Activated CD4-positive, CD25-positive, alpha-beta regulatory T cell treated with anti-CD3 and anti-CD28 coated beads, Interleukin-2, amount 50 U/mL, for 24 hours (primary cell): ENCODE measurements around the gene TSPO.

Experiments
- ATAC-seq, 2 donors: fragments of 150-1000 bp; cut with Tn5 transposase; one replicate each; pipeline ENCODE4 v1.10.0; 2021; ENCODE audit warnings: mild to moderate bottlenecking in 1 of 2, moderate library complexity in 1 of 2

Gene TSPO

GRCh38 chr22:43179911-43180195, 28.5 kb downstream of the TSPO start:
- no peak for ATAC-seq

GRCh38 chr22:43180670-43181069, 29.3 kb downstream of the TSPO start:
- no peak for ATAC-seq

GRCh38 chr22:43181321-43182076, 30.1 kb downstream of the TSPO start:
- no peak for ATAC-seq

GRCh38 chr22:43182118-43182517, 30.8 kb downstream of the TSPO start:
- no peak for ATAC-seq

- ATAC-seq, result no peak
Observed at GRCh38 chr22:43182726-43183125, 31.4 kb downstream of the TSPO start.

- no peak for ATAC-seq
Observed at GRCh38 chr22:43183496-43184277, 32.3 kb downstream of the TSPO start.

- ATAC-seq, result no peak
Observed at GRCh38 chr22:43185860-43186261, 34.5 kb downstream of the TSPO start.

GRCh38 chr22:43186272-43187170, 35.2 kb downstream of the TSPO start, which contains the start of gene TTLL12:
TSS of gene TTLL12 (minus strand) at chr22:43187134. CDS start at chr22:43187069, 65 bp downstream.
- ATAC-seq, result peak; percentile 26 to 27

- ATAC-seq, result peak; percentile 93 to 96
Observed at GRCh38 chr22:43187171-43188099, 36.1 kb downstream of the TSPO start.

- ATAC-seq, result no peak
Observed at GRCh38 chr22:43188829-43189545, 37.6 kb downstream of the TSPO start.

- ATAC-seq, result no peak
Observed at GRCh38 chr22:43191831-43192230, 40.5 kb downstream of the TSPO start.

GRCh38 chr22:43197271-43197941, 46.0 kb downstream of the TSPO start:
- no peak for ATAC-seq

- ATAC-seq, result no peak
Observed at GRCh38 chr22:43198126-43198525, 46.8 kb downstream of the TSPO start.

GRCh38 chr22:43198936-43199335, 47.6 kb downstream of the TSPO start:
- no peak for ATAC-seq

GRCh38 chr22:43199541-43199940, 48.2 kb downstream of the TSPO start:
- no peak for ATAC-seq

- ATAC-seq, result no peak
Observed at GRCh38 chr22:43200031-43200430, 48.7 kb downstream of the TSPO start.

- no peak for ATAC-seq
Observed at GRCh38 chr22:43200555-43200954, 49.2 kb downstream of the TSPO start.

- no peak for ATAC-seq
Observed at GRCh38 chr22:43201486-43202219, 50.3 kb downstream of the TSPO start.

- ATAC-seq, result no peak
Observed at GRCh38 chr22:43202326-43202725, 51.0 kb downstream of the TSPO start.
